SK-N-SH (cell line): ENCODE measurements around the gene CCL4. TPM values are rescaled to one million over a fixed set of nuclear protein-coding genes. Genes with fewer than 3 reads are reported as not detected.

Source experiments
- CTCF ChIA-PET: fragments of 300-600, 350-600 bp; formaldehyde crosslinking; extraction: SDS; loops from one replicate; lab custom pipeline; 2021; lab: Yijun Ruan, JAX
- POLR2A ChIA-PET: fragments of 350-600 bp; sonication (Branson Sonifier 250); formaldehyde crosslinking; extraction: SDS; loops from one replicate; lab custom pipeline; 2020; ENCODE audit warnings: antibody characterized with exemption, inconsistent platforms; lab: Yijun Ruan, JAX
- DNase-seq: peaks from one replicate; pipeline ENCODE4 v3.0.0; 2012
- H2AFZ ChIP-seq: fragments of 200-600 bp; sonication (generic); 2 replicates; pipeline ENCODE4 v1.8.1; 2016; ENCODE audit warnings: antibody characterized with exemption, mild to moderate bottlenecking, low read depth
- H3F3A ChIP-seq: fragments of 200-600 bp; sonication (generic); replicated peaks from 2 replicates; pipeline ENCODE3; 2016; ENCODE audit warnings: antibody characterized with exemption, mild to moderate bottlenecking; ENCODE audit not compliant: insufficient read depth
- H3K27ac ChIP-seq, 2 experiments: fragments of 200-500 bp in 1 of 2; fragments of 200-600 bp in 1 of 2; sonication (Bioruptor generic) in 1 of 2; sonication (generic), shearing (Covaris generic) in 1 of 2; 2 replicates each; pipeline versions ENCODE4 v1.5.1 to v1.6.1; 2014 to 2016; ENCODE audit warnings: low read depth in 2 of 2, inconsistent platforms in 1 of 2, low read length in 1 of 2, mild to moderate bottlenecking in 1 of 2, mixed read lengths in 1 of 2
- H3K27me3 ChIP-seq: fragments of 200-600 bp; sonication (generic), shearing (Covaris generic); 2 replicates; pipeline ENCODE4 v1.6.1; 2016; ENCODE audit warnings: mixed run types; ENCODE audit not compliant: insufficient read depth
- H3K36me3 ChIP-seq, 2 experiments: fragments of 200-500 bp in 1 of 2; fragments of 200-600 bp in 1 of 2; sonication (Bioruptor generic) in 1 of 2; sonication (generic) in 1 of 2; replicated peaks in 1 of 2; 2 replicates each; pipeline versions ENCODE3 to v1.5.1; 2014 to 2016; ENCODE audit warnings: low read length in 1 of 2, mild to moderate bottlenecking in 1 of 2; ENCODE audit not compliant: insufficient read depth in 2 of 2, control insufficient read depth in 1 of 2
- H3K4me1 ChIP-seq, 2 experiments: fragments of 200-500 bp in 1 of 2; fragments of 200-600 bp in 1 of 2; sonication (Bioruptor generic) in 1 of 2; sonication (generic), shearing (Covaris generic) in 1 of 2; 2 replicates each; pipeline versions ENCODE4 v1.5.1 to v1.6.1; 2014 to 2016; ENCODE audit warnings: low read depth in 1 of 2, low read length in 1 of 2, mixed run types in 1 of 2; ENCODE audit not compliant: insufficient read depth in 2 of 2, control insufficient read depth in 1 of 2
- H3K4me2 ChIP-seq: fragments of 200-600 bp; sonication (generic), shearing (Covaris generic); 2 replicates; pipeline ENCODE4 v1.6.1; 2017; ENCODE audit warnings: mixed run types
- H3K4me3 ChIP-seq, 2 experiments: fragments of 200-500 bp in 1 of 2; fragments of 200-600 bp in 1 of 2; sonication (Bioruptor generic) in 1 of 2; sonication (generic), shearing (Covaris generic) in 1 of 2; 2 replicates each; pipeline versions ENCODE4 v1.5.1 to v1.8.1; 2014 to 2016; ENCODE audit warnings: low read depth in 2 of 2, inconsistent platforms in 1 of 2, low read length in 1 of 2, mild to moderate bottlenecking in 1 of 2, mixed read lengths in 1 of 2, moderate library complexity in 1 of 2
- H3K79me2 ChIP-seq: fragments of 200-600 bp; sonication (generic); 2 replicates; pipeline ENCODE4 v1.8.1; 2017; ENCODE audit warnings: mild to moderate bottlenecking; ENCODE audit not compliant: insufficient read depth
- H3K9ac ChIP-seq: fragments of 200-600 bp; sonication (generic); 2 replicates; pipeline ENCODE4 v1.6.1; 2017; ENCODE audit warnings: mixed run types
- H3K9me2 ChIP-seq: fragments of 200-600 bp; sonication (generic); 2 replicates; pipeline ENCODE4 v1.6.1; 2017; ENCODE audit warnings: mixed run types
- H3K9me3 ChIP-seq: fragments of 200-600 bp; sonication (generic); 2 replicates; pipeline ENCODE4 v1.6.1; 2017; ENCODE audit warnings: mixed run types, mild to moderate bottlenecking, moderate library complexity
- H4K20me1 ChIP-seq: fragments of 200-600 bp; sonication (generic); 2 replicates; pipeline ENCODE4 v1.6.1; 2017; ENCODE audit warnings: mild to moderate bottlenecking, mixed run types; ENCODE audit not compliant: insufficient read depth
- CHD2 ChIP-seq: fragments of 150-350 bp; IDR thresholded peaks from 2 replicates; pipeline ENCODE4 v1.6.1; 2018; ENCODE audit warnings: low read length; ENCODE audit not compliant: partially characterized antibody
- CTCF ChIP-seq: fragments of 200-600 bp; sonication (generic); IDR thresholded peaks from 2 replicates; pipeline ENCODE4 v1.6.1; 2017; ENCODE audit warnings: antibody characterized with exemption, mild to moderate bottlenecking, moderate library complexity
- EP300 ChIP-seq, 2 experiments: IDR thresholded peaks; 2 replicates each; pipeline versions ENCODE4 v1.4.0 to v1.6.1; 2012; ENCODE audit warnings: borderline replicate concordance in 1 of 2, low read depth in 1 of 2, low read length in 1 of 2
- FOXJ3 ChIP-seq: sonication (generic); formaldehyde crosslinking; IDR thresholded peaks from 2 replicates; pipeline ENCODE4 v1.5.1; 2020; ENCODE audit warnings: mild to moderate bottlenecking, missing genetic modification reagents
- FOXM1 ChIP-seq: IDR thresholded peaks from 2 replicates; pipeline ENCODE4 v1.4.0; 2012; ENCODE audit warnings: low read depth, mild to moderate bottlenecking
- GATA2 ChIP-seq: sonication (generic); formaldehyde crosslinking; IDR thresholded peaks from 2 replicates; pipeline ENCODE4 v1.5.0; 2020; ENCODE audit warnings: mild to moderate bottlenecking, missing genetic modification reagents
- JUND ChIP-seq: IDR thresholded peaks from 2 replicates; pipeline ENCODE4 v1.4.0; 2012
- MAX ChIP-seq: IDR thresholded peaks from 2 replicates; pipeline ENCODE4 v1.4.0; 2012; ENCODE audit warnings: low read depth
- MXI1 ChIP-seq: IDR thresholded peaks from 2 replicates; pipeline ENCODE4 v1.6.1; 2012; ENCODE audit warnings: mild to moderate bottlenecking, low read depth, low read length, improper control_type of control experiment
- NFIC ChIP-seq: IDR thresholded peaks from 2 replicates; pipeline ENCODE4 v1.4.0; 2012; ENCODE audit warnings: borderline replicate concordance
- NRF1 ChIP-seq: IDR thresholded peaks from 2 replicates; pipeline ENCODE4 v1.6.1; 2012; ENCODE audit warnings: low read depth, mild to moderate bottlenecking, low read length
- POLR2AphosphoS5 ChIP-seq: IDR thresholded peaks from 2 replicates; pipeline ENCODE4 v1.6.1; 2012; ENCODE audit warnings: low read depth, low read length
- RAD21 ChIP-seq: IDR thresholded peaks from 2 replicates; pipeline ENCODE4 v1.6.1; 2012; ENCODE audit warnings: mild to moderate bottlenecking, low read length
- RCOR1 ChIP-seq: fragments of 150-350 bp; IDR thresholded peaks from 2 replicates; pipeline ENCODE4 v1.6.1; 2017; ENCODE audit warnings: antibody characterized with exemption, low read length
- RFX5 ChIP-seq: IDR thresholded peaks from 2 replicates; pipeline ENCODE4 v1.6.1; 2012; ENCODE audit warnings: mild to moderate bottlenecking, improper control_type of control experiment, low read length
- RXRA ChIP-seq: IDR thresholded peaks from 2 replicates; pipeline ENCODE4 v1.4.0; 2012; ENCODE audit warnings: low read depth, mild to moderate bottlenecking, borderline replicate concordance
- SIN3A ChIP-seq: IDR thresholded peaks from 2 replicates; pipeline ENCODE4 v1.6.1; 2012; ENCODE audit warnings: low read depth, mild to moderate bottlenecking, low read length, moderate library complexity, borderline replicate concordance
- SMC3 ChIP-seq: IDR thresholded peaks from 2 replicates; pipeline ENCODE4 v1.6.1; 2012; ENCODE audit warnings: low read depth, low read length, improper control_type of control experiment
- TAF1 ChIP-seq: IDR thresholded peaks from 2 replicates; pipeline ENCODE4 v1.6.1; 2012; ENCODE audit warnings: low read depth, mild to moderate bottlenecking, low read length, moderate library complexity, borderline replicate concordance
- TCF12 ChIP-seq: IDR thresholded peaks from 2 replicates; pipeline ENCODE4 v1.4.0; 2012
- USF1 ChIP-seq: IDR thresholded peaks from 2 replicates; pipeline ENCODE4 v1.4.0; 2012; ENCODE audit warnings: low read depth, borderline replicate concordance
- USF2 ChIP-seq: fragments of 150-350 bp; IDR thresholded peaks from 2 replicates; pipeline ENCODE4 v1.6.1; 2017; ENCODE audit warnings: antibody characterized with exemption, low read length, low read depth, borderline replicate concordance
- WGBS: methylation state at CpG from one replicate; pipeline ENCODE4 v1.1.6; 2017; ENCODE audit warnings: low lambda C conversion rate; 5-methylcytosine and 5-hydroxymethylcytosine counted together
- polyA plus RNA-seq, 3 experiments: library from polyadenylated mRNA; depleted of rRNA; stranded (reverse); fragments of >200 nt; gene quantifications; 2 replicates each; pipeline ENCODE4 v1.2.3, GENCODE V29; 2012

CCL4 gene
- polyA plus RNA-seq, 1 of the 3 experiments (the other 2 are of a cell fraction), result not detected

GRCh38 chr17:36071751-36072150, 31.9 kb upstream of the CCL4 start (continued):
- no peak for TF ChIP-seq NRF1

GRCh38 chr17:36072431-36073121, 31.1 kb upstream of the CCL4 start:
- H3K27me3 ChIP-seq, result no peaks in the 10 kb centered on the region; the same call in 1 of the 2 replicates
- H3K36me3 ChIP-seq, result no peaks in the 10 kb centered on the region
- H3K4me2 ChIP-seq, result no peak overlapping the region
- H3K9ac ChIP-seq, result no peak overlapping the region
- ChIA-PET CTCF (interaction anchor here (0.6 to 2.7 kb wide), 29 partner anchors 9 to 410 kb away, joined by 3 to 18 read pairs (median 4); partner anchors contain the start of gene CCL14), POLR2A (no interaction called here)
- whole genome bisulfite sequencing, result 2% methylated on average over 12 of the region's 12 CpGs
- H2AFZ ChIP-seq, result no peak overlapping the region
- DNase-seq, result peak; percentile 62
- H3K4me1 ChIP-seq, result no peaks in the 10 kb centered on the region
- H3K4me3 ChIP-seq, result no peak overlapping the region
- peak; percentile 46 for TF ChIP-seq RAD21
- TF ChIP-seq CHD2, result no peak
- no peak for TF ChIP-seq FOXJ3 (CRISPR knock-in tag)
- no peak for TF ChIP-seq FOXM1
- no peak for TF ChIP-seq RXRA
- TF ChIP-seq GATA2 (CRISPR knock-in tag), result no peak
- TF ChIP-seq USF1, result no peak
- TF ChIP-seq POLR2AphosphoS5, result no peak
- TF ChIP-seq USF2, result no peak
- no peak for TF ChIP-seq MXI1
- TF ChIP-seq TCF12, result no peak
- TF ChIP-seq EP300 (IDR thresholded peaks at IDR 0.05; ENCODE audit: borderline replicate concordance in 1 of 2, low read depth in 1 of 2, low read length in 1 of 2), result no peak
- no peak for TF ChIP-seq RCOR1
- no peak for TF ChIP-seq MAX
- TF ChIP-seq NFIC, result no peak
- TF ChIP-seq SIN3A, result no peak
- peak; percentile 72 for TF ChIP-seq CTCF
- no peak for TF ChIP-seq TAF1
- TF ChIP-seq SMC3, result peak; percentile 52
- TF ChIP-seq JUND, result no peak
- no peak for TF ChIP-seq RFX5
- H3K27ac ChIP-seq, result no peak overlapping the region
- no peaks in the 10 kb centered on the region for H3K79me2 ChIP-seq
- no peaks in the 10 kb centered on the region for H3K9me3 ChIP-seq
- no peaks in the 10 kb centered on the region for H3F3A ChIP-seq
- no peaks in the 10 kb centered on the region for H4K20me1 ChIP-seq
- H3K9me2 ChIP-seq, result no peaks in the 10 kb centered on the region
